Measurements from ENCODE around the gene RAB11FIP5.
"Not testable (repeated sequence)": the region's sequence is repeated elsewhere in the genome, so short reads cannot be mapped to it uniquely, and the experiment has no call there.

The RAB11FIP5 gene

GRCh38 chr2:73111073-73112025 lies 1.4 kb downstream of the RAB11FIP5 start:
- DNase-seq, result no peak

DNA sequence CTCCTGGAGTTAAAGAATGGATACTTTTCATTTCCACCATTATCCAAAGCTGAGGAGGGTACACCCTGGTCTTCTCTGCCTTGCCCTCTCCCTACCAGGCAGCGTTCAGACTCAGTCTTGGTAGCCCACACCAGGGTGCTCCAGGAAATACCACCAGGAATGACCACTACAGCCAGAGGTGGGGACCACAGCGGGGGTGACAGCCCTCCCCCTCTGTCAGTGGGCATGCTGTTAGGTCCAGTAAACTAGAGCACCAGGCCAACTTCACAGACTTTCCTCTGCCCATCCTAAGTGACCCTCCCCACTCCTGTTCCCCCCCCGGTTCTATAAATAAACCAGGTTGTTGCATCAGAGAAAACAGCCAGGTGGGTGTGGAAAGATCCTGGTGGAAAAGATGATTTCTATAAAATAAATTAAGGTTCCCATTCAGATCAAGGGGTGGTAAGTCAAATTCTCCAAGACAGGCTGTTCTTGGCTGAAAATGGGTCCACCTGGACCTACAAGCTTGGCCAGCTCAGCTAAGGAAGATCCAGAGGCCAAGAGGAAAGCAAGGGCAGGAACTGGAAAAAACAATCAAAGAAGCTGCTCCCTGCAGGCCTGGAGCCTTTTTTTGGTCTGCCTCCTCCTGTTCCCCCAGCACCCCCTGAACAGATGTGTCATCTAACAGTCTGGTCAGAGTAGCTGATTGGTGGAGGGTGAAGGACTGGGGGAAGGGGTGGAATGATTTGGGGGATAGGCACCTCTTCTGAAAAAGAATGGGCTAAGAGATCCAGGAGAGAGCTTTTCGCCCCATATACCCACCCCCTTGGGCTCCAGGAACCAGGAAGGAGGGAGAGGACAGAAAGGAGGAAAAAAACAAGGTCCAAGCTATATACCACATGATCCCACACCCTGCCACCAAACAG lies 2.3 kb downstream of the RAB11FIP5 start:
- no peak for DNase-seq

DNA sequence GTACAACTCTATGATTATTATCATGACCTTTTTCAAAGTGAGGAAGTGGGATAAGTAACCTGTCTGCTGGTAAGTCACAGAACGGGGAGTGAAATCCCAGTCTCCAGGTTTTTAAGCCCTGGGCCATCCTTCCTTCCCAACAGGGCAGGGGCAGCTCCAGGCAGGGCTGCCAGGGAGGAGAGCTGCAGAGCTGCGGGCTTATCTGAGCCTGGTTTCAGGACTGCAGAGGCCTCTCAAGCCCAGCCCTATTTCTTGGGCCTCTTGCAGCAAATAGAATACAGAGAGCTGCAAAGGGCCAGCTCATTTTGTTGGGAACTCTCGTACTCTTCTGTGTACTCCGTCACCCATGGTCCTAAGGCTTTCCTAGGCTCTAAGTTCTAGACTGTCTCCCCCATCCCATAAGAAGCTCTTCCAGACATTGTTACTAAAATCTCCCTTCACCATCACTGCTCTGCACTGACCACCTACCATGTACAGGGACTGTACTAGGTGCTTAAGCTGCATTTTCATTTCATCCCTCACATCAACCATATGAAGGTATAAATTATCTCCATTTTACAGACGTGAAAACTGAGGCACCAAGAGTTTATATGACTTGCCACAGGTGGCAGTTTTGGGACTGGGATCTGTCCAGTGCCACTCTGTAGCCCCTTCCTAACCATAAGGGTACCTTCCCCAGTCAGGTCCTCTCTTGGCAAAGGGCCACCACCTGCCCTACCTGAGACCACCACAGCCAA lies 3.1 kb downstream of the RAB11FIP5 start:
- no peak for DNase-seq

GRCh38 chr2:73107211-73107926 lies 5.4 kb downstream of the RAB11FIP5 start:
- DNase-seq, result peak; percentile 36

DNA sequence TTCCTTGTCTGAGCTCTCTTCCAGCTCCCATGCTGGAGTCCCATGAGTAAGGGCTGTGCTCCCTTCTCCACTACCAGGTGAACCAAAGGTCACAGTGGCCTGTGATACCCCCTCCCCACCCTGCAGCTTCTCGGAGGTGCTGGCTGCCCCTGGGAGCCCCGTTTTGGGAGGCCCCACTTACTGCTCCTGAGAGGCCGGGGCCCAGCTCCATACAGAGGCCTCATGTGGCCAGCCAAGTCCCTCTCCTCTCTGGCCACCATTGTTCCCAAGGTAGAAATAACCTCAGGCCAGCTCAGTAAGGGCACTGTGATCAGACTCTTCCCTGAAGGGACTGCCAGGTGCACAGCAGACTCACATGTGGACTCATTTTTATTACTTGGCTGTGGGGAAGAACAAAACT lies 6.0 kb downstream of the RAB11FIP5 start:
- no peak for DNase-seq

- no peak for DNase-seq
These were observed 7.2 kb downstream of the RAB11FIP5 start for GRCh38 chr2:73105511-73105971.

DNA sequence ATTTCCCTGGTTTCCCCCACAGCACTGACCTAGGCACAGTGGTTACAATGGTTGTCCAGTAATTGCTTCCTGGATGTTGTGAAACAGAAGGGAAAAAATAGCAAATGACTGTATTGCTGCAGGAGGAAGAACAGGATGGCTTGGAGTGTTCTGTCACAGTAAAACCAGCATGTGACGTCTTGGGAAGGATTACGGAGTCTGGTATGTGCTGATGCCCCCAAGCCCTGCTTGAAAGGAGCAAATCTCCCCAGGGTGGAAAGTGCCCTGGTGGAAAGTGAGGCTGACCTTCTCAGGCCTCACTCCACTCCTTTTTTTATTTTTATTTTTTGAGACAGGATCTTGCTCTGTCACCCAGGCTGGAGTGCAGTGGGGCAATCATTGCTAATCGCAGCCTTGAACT lies 7.8 kb downstream of the RAB11FIP5 start:
- no peak for DNase-seq

DNA sequence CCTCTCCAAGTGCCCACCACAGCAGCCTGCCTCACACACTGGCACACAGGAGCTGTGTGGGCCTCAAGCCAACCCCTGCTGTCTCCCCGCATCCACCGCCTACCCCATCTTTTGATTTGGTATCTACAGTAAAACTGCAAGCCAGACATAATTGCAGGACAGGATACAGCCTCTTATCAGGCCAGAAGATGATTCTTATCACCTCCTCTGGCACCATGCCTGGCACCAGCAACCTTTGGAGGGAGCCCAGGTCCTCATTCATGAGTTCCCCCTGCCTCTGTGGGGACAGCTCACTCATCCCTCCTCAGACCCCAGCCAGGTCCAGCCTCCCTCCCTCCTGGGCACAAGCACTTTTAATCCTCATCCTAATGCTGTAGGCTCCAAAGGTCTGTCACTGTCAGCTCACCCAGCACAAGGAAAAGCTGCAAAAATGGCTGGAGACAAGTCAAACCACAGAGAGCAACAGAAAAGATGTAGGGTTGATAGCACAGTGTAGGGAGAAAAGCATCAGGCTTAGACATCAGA lies 9.7 kb downstream of the RAB11FIP5 start:
- peak; percentile 31 for DNase-seq

DNA sequence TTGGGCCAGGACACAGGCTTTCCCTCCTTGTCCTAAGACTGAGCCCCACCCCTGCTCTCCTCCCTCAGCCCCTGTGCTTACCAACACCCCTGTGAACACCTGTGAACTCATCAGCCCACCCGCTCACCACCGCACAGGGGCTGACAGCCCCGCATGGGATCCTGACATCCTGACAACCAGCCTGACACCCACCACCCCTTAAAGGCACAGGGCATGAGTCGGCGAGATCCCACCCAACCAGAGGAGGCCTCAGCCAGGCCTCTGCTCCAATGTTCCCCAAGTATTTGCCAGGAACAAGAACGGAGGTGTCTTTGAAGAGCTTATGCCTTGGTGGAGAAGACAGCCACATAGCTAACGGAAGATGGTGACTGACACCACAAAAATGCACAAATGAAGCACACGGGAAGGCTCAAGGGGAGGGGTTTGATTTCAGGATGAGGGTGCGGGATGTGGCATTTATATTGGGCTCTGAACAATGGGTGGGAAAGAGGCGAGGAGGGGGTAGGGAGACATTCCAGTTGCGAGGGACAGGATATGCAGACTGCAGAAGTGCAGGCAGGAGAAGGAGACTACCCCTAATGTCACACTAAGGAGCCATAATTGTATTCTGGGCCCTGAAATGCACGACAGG lies 11.0 kb downstream of the RAB11FIP5 start:
- no peak for DNase-seq

GRCh38 chr2:73100956-73101355 lies 11.8 kb downstream of the RAB11FIP5 start:
- no peak for DNase-seq

- DNase-seq, result no peak
These were observed 13.3 kb downstream of the RAB11FIP5 start for GRCh38 chr2:73099486-73099885.

DNA sequence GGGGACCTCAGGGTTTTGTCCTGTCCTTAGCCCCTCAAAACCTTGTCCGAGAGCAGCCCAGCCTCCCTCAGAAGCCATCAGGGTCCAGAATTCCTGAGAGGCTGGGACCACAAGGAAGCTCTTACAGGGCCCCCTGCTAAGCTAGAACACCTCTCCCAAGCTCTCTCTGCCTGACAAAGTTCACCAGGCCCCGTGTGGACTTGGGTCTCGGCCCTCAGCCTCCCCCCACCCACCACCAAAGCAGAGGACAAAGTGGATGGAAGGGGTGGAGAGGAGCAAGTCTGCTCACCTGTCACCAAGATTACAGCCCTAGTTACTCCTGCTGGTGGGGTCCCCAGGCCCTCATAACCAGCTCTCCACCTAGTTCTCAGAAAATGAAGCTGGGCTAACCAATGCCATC lies 16.8 kb downstream of the RAB11FIP5 start:
- DNase-seq, result no peak

DNA sequence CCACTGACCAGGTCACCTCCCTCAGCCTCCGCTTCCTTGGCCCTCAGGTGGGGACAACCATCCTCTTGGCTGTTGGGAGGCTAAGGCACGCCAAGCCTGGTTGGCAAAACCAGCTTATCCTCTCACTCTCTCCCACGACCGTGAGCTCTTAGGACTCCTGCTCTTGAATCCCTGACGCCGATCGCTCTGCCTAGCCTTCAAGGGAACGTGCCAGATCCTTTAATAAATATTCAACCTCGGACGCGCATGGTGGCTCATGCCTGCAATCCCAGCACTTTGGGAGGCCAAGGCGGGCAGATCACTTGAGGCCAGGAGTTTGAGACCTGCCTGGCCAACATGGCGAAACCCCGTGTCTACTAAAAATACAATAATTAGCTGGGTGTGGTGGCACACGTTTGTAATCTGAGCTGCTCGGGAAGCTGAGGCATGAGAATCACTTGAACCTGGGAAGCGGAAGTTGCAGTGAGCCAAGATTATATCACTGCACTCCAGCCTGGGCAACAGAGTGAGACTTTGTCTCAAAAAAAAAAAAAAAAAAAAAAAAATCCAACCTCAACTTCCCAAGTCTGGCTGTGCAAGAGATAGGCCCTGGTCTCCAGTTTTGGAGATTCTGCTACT lies 19.0 kb downstream of the RAB11FIP5 start:
- not testable (repeated sequence) for DNase-seq

DNA sequence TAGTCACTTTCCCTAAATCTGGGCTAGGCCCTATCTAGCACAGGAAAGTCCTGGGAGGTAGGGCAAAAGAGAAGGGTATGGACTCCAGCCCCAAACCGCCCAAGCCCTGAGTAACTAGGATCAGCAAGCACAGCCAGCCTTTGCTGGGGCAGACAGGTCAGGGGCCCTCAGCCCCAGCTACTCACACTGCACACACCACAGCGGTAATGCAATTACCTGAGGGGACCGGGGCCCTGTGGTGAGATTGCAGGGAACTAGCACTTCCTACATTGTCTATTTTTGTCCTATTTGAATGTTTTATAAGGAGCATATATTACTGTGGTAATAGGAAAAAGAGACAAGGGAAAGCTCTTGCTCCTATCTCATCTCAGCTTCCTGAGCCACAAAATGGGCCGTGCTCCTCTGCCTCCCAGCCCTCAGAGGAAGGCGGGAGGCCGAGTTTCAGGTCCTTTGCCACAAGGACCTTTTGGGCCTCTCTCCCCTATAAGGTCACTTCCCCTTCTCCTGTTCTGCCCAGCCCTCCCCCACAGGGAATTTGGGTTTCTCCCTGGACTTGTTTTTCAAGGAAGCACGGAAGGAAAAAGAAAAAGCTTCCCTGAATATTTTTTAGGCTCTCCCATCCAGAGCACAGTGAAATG lies 20.5 kb downstream of the RAB11FIP5 start:
- no peak for DNase-seq

DNA sequence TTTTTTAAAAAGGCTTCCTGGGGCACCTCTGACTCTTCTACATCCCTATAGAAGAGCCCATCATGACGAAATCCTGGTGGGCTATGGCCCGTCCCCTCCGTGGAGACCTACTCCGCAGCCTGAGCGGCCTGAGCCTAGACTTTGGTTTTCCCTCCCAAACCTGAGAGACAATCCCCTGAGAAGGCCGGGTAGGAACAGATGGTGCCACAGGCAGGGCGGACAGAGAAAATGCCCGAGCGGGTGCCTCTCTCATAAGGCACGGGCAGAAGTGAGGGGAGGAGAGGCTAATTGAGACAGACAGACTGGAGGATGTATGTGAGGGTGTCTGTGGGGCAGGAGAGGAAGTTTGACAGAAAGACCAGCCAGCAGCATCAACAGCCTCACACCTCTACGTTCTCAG lies 21.1 kb downstream of the RAB11FIP5 start:
- no peak for DNase-seq

GRCh38 chr2:73091164-73091563 lies 21.6 kb downstream of the RAB11FIP5 start:
- DNase-seq, result no peak

DNA sequence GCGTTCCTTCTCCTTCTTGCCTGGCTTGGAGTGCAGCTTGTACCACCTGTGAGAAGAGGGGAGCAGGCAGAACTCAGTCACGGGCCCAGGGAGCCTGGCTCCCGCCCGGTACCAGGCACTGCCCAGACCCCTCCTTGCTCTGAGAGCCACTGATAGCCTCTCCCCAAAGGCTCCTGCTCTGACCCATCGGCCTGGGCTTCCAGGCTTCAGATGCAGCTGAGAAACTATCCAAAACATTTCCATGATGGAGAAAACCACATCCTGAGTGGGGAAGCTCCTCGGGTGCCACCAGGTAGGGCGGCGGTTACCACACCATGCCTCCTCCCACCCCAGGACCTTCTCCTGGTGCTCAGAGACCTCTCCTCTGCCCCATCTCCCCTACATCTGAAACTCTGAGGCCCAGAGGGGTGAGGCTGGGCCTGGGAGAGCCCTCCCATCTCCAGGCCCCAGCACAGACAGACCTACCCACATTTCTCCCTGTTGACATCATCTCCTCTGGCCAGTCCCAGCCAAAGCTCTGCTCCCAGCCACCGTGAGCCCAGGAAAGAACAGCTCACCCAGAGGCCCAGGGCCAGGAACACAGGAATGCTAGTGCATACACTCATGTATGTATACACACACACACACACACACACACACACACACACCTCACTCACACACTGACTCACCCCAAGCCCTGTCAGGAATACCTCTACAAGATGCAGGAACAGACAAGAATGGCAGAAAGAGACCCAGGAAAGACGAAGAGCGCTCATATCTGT lies 23.3 kb downstream of the RAB11FIP5 start:
- no peak for DNase-seq

GRCh38 chr2:73088703-73089102 lies 24.0 kb downstream of the RAB11FIP5 start:
- no peak for DNase-seq

DNA sequence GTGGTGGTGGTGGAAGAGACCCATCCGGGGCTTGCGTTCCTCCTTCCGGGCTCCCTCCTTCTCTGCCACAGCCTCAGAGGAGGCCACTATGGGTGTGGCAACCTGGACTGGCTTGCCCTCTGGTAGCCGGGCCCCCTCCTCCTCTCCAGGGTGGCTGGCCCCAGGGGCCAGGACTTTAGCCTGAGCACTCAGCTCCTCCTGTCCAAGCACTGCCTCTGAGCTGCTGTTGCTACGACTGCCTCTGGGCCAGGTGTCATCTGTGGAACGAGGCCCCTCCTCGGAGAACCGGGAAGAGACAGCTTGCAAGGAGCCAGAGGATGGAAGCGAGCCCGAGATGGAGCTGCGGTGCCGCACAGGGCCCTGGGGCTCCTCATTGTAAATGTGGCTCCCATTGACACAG lies 24.5 kb downstream of the RAB11FIP5 start:
- no peak for DNase-seq

DNA sequence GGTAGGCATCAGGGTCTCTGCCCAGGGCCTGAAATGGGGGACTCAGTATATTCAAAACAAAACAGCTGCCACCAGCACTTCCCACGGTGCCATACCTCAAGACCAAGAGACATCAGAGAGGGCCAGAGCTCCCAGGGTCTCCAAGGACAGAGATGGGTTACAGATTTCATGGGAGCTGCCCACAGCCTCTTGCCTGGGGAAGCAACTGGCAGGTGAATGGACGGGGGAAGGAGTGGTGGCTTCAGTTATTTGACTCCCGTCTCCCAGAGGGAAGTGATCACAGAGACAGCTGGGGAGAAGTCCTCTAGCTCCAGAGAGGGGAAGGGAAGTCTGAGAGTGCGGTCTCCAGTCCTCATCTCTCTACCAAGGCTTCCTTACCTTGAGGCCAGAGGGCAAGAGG lies 25.4 kb downstream of the RAB11FIP5 start:
- DNase-seq, result no peak

All from hematopoietic multipotent progenitor cell treated with erythropoietin and hydrocortisone succinate and interleukin-3 and kit ligand, for 8 days (in vitro differentiated cells).